HG03442 (cell line): ENCODE data around the gene VTI1A.
"Not testable (repeated sequence)": the region's sequence is repeated elsewhere in the genome, so short reads cannot be mapped to it uniquely, and the experiment has no call there.

Experiments used
- ATAC-seq: cut with Tn5 transposase; IDR thresholded peaks from one replicate; pipeline ENCODE4 v1.9.1; 2021; ENCODE audit warnings: mild to moderate bottlenecking, moderate library complexity; ENCODE audit not compliant: unreplicated experiment

VTI1A gene

DNA sequence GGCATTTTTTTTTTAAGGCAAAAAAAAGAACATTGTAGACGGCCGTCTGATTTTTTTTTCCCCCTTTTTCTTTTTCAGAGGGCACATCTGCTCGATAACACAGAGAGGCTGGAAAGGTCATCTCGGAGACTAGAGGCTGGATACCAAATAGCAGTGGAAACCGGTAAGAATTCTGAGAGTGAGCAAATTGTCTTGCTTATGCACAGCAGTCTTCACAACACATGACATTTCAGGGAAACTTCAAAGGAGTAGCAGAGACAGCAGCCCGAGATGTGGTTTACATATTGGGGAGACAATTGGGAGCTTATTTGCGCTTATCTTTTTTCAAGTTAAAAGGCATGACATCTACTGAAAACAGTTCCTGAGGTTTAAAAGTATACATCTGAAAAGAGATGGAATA is 91.2 kb downstream of the VTI1A start:
- ATAC-seq = no peak

- no peak for ATAC-seq
Measured at GRCh38 chr10:112539340-112539739, 92.3 kb downstream of the VTI1A start.

DNA sequence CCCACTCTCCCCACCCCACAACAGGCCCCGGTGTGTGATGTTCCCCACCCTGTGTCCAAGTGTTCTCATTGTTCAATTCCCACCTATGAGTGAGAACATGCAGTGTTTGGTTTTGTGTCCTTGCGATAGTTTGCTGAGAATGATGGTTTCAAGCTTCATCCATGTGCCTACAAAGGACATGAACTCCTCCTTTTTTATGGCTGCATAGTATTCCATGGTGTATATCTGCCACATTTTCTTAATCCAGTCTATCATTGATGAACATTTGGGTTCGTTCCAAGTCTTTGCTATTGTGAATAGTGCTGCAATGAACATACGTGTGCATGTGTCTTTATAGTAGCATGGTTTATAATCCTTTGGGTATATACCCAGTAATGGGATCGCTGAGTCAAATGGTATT is 95.8 kb downstream of the VTI1A start:
- ATAC-seq = not testable (repeated sequence)

GRCh38 chr10:112546474-112546873 is 99.5 kb downstream of the VTI1A start:
- peak; percentile 74 for ATAC-seq

- no peak for ATAC-seq
Measured at GRCh38 chr10:112548535-112549276, 101.7 kb downstream of the VTI1A start.

GRCh38 chr10:112552593-112553110 is 105.6 kb downstream of the VTI1A start:
- no peak for ATAC-seq

DNA sequence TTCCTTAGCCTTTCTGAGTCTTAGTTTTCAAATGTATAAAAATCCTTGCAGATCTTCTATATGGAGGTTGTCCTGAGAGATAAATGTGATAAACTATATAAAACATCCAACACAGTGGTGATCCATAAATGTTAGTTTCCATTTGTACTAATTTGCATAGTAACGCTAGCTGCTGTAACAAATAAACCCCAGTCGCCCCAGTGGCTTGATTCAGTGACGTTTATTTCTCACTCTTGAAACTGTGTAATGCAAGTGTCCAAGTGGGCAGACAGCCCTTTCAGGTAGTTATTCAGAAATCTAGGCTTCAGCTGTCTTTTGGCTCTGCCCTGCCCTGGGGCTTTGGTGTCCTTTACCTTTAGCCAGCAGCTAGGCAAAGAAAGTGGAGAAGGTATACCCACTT is 106.3 kb downstream of the VTI1A start:
- ATAC-seq = no peak

DNA sequence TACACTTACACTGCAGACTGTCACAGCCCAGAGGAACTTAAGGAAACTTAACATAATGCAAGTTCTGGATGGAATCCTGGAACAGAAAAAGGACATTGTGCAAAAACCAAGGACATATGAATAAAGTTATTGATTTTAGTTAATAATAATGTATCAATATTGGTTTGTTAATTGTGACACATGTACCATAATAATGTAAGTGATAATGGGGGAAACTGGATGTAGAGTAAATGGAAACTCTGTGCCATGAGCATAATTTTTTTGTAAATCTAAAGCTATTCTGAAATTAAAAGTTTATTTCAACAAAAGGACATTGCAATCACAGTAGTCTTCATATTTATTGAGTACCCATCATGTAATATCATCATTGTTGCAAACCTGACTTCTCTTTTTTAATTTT is 107.2 kb downstream of the VTI1A start:
- no peak for ATAC-seq

DNA sequence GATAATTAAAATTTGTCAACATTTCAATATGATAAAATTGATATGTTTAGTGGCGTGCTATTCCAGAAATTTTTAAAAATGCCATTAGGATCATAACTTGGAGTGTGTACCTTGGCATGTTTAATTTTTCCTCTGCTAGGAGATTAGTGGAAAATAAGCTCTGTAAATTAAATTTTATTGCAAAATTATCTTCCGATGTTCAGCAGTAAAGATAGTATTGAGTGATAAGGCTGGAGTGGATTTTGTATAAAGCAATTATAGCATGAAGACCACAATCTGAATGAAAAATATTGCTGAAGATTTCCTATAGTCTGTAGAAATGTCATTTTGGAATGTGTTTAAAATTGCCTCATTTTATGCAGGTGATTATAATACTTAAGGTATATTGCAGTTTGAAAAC is 110.2 kb downstream of the VTI1A start:
- ATAC-seq = no peak

GRCh38 chr10:112558476-112559142 is 111.6 kb downstream of the VTI1A start:
- no peak for ATAC-seq

DNA sequence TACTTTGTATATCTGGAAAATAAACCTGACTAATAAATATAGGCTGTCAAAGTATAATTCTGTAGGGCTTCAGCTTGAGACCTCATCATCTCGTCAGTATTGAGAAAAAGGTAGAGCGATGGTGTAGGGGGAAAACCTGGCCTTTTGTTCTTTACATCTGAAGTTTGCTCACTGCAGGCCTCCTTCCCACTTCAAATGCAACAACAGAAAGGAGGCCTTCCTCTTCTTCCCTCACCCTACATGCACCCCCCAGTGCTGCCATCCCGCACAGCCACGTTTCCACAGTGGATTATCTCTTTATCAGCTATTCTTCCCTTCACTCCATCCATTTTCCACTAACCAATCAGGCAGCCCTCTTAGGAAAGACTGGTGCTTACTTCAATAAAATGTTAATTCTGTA is 112.3 kb downstream of the VTI1A start:
- ATAC-seq = no peak

- no peak for ATAC-seq
Measured at GRCh38 chr10:112562122-112562521, 115.1 kb downstream of the VTI1A start.

DNA sequence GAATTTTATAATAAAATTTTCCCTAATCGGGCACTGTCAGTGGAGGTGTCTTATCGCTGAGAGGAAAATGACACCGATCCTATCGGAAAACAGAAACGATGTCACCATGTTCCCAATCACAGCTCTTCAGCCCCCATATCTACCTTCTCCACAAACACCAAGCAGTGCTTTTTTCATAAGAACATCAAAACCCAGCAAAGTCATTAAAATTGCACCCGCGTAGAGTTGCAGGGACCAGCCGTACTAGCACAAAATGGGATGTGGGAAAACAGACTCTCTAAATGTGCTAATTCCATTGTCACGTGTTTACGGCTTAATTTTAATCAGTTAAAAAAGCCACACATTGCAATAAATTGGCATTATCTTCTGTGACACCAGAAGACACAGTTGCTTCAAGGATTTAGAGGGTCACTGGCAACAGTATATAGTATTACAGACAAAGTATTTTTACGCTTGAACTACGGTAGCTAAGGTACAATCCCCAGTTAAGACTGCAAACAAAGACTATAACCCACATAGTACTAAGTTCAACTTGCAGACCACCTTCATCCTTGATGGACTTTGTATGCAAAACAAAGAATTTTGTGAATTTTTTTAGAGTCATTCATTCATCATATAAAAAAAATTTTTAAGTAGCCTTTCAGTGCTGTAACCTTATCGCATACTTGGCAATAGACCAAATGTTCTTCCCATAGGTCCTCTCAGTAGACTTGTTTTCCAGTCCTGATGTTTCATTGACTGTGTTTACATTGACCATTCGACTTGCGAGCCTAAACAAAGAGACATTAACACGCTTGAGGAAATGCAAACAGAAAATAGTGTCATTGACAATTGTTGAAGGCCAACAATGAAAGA is 116.0 kb downstream of the VTI1A start:
- no peak for ATAC-seq

DNA sequence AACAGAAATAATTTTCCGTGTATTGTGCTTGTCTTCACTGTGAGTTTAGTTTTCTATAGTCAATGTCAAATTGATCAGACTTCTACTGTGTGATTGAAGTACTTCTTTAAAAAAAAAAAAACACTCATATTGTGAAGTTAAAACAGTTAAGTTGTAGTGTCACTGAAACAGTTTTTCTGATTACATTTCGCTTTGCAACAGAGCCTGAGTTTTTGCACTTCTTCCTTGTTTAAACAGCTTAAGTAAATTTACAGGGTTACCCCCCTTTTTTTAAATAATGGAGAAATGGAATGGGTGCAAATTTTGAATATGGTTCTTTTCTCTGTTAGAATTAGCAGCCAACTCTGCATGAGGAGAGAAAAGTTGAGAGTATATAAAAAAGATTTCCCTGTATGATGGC is 117.3 kb downstream of the VTI1A start:
- ATAC-seq = no peak

GRCh38 chr10:112565434-112566053 is 118.5 kb downstream of the VTI1A start:
- ATAC-seq = no peak

- ATAC-seq = no peak
Measured at GRCh38 chr10:112570585-112570984, 123.6 kb downstream of the VTI1A start.

GRCh38 chr10:112579578-112579977 is 132.6 kb downstream of the VTI1A start:
- no peak for ATAC-seq

DNA sequence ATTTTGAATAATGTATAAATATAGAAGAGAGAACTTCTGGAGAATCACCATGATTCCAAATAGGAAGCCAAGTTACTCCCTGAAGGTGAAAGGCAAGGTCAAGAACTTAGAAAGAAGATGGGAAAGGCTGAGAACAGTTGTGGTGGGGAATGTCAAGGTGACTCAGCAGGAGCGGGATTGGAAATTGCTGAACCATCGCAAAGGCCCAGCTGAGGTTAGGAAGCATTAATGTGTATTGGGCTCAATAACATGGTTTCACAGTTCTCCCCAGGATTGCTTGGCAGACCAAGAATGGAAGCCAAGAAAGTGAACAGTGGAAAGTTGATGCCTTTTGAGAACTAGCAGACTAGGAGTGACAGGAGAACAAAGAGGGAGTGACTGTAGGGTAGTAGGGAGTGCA is 133.3 kb downstream of the VTI1A start:
- ATAC-seq = no peak

- no peak for ATAC-seq
Measured at GRCh38 chr10:112581921-112582320, 134.9 kb downstream of the VTI1A start.

DNA sequence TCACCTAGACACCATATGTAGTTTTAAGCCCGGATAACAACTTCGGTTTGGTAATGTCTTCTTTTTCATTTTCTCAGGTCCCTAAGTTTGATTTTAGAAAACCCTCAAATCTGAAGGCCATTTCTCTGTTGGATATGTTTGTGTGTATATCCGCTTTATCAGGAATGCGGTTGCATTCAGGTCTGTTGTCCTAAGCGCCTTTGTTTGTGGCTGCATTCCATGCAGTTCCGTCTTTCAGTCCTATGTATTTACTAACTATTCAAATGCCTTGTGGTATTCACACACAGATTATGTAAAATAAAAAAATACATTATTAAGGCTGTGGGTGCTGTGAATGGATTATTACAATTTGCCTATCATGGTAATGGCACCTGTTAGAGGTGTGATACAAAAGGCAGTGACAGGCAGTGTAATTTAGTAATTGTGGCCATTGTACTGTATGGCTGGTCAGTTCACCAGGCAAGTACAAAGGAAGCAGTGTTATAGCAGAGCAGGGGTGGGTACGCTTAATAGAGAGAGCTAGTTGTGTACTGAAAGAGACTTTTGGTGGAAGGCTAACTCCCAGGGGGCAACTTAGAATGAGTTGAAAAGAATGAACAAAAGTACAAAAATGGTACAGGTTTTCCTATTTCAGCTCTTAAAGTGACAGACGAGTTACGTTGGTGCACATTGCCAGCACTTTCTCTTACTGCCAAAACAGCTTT is 136.4 kb downstream of the VTI1A start:
- ATAC-seq = no peak
